K562 (cell line): ENCODE data around the gene AQP11. TPM values are rescaled to one million over a fixed set of nuclear protein-coding genes. Genes with fewer than 3 reads are reported as not detected.

Experiments
- BACH1 ChIP-seq: fragments of 200-800 bp; sonication (Bioruptor generic); IDR thresholded peaks from 2 replicates; pipeline ENCODE4 v1.6.1; 2016; ENCODE audit warnings: missing genetic modification characterization, missing compliant biosample characterization
- CC2D1A ChIP-seq: fragments of 450-650 bp; IDR thresholded peaks from 2 replicates; pipeline ENCODE4 v1.6.1; 2017; ENCODE audit warnings: mild to moderate bottlenecking
- ETS2 ChIP-seq: IDR thresholded peaks from 2 replicates; pipeline ENCODE4 v1.6.1; 2016; ENCODE audit warnings: borderline replicate concordance, missing genetic modification characterization, mild to moderate bottlenecking, moderate library complexity, missing compliant biosample characterization; ENCODE audit not compliant: poor library complexity, severe bottlenecking
- GABPA ChIP-seq: fragments of 200-800 bp; sonication (Bioruptor generic); conservative IDR thresholded peaks from 2 replicates; pipeline ENCODE4 v1.6.1; 2016; ENCODE audit warnings: low read depth, missing genetic modification characterization, missing compliant biosample characterization
- HMG20A ChIP-seq: fragments of 450-650 bp; formaldehyde crosslinking; conservative IDR thresholded peaks from 2 replicates; pipeline ENCODE4 v1.4.0; 2020; ENCODE audit warnings: mild to moderate bottlenecking, mixed read lengths
- HNRNPLL ChIP-seq: fragments of 200-400 bp; formaldehyde crosslinking; IDR thresholded peaks from 2 replicates; pipeline ENCODE4 v1.6.1; 2017; ENCODE audit warnings: low read length, low read depth, mild to moderate bottlenecking; ENCODE audit not compliant: poor library complexity, severe bottlenecking
- KDM1A ChIP-seq, 2 experiments: fragments of 450-650 bp; IDR thresholded peaks; 2 replicates each; pipeline ENCODE4 v1.6.1; 2016; ENCODE audit warnings: mild to moderate bottlenecking in 2 of 2
- MIER1 ChIP-seq: fragments of 450-650 bp; IDR thresholded peaks from 2 replicates; pipeline ENCODE4 v1.6.1; 2016; ENCODE audit warnings: antibody characterized with exemption, mild to moderate bottlenecking, low read depth
- NR2C2 ChIP-seq, 2 experiments: fragments of 200-800 bp in 1 of 2; sonication (Bioruptor generic) in 1 of 2; sonication (generic) in 1 of 2; formaldehyde crosslinking in 1 of 2; IDR thresholded peaks; 2 replicates each; pipeline versions ENCODE4 v1.6.1 to v1.8.0; 2016 to 2022; ENCODE audit warnings: mild to moderate bottlenecking in 1 of 2, missing compliant biosample characterization in 1 of 2, missing genetic modification characterization in 1 of 2, missing genetic modification reagents in 1 of 2
- PTTG1 ChIP-seq: fragments of 450-650 bp; IDR thresholded peaks from 2 replicates; pipeline ENCODE4 v1.6.1; 2016; ENCODE audit warnings: low read depth, mild to moderate bottlenecking, missing genetic modification characterization, missing compliant biosample characterization
- RCOR1 ChIP-seq, 2 experiments: IDR thresholded peaks; 2 replicates each; pipeline ENCODE4 v1.6.1; 2012; ENCODE audit warnings: low read depth in 2 of 2, low read length in 2 of 2, borderline replicate concordance in 1 of 2, improper control_type of control experiment in 1 of 2
- SRSF3 ChIP-seq: fragments of 200-400 bp; formaldehyde crosslinking; IDR thresholded peaks from 2 replicates; pipeline ENCODE4 v1.6.1; 2016; ENCODE audit warnings: mild to moderate bottlenecking, low read length, moderate library complexity; ENCODE audit not compliant: insufficient read depth
- TARDBP ChIP-seq: fragments of 450-650 bp; IDR thresholded peaks from 2 replicates; pipeline ENCODE4 v1.6.1; 2016
- TBL1XR1 ChIP-seq, 2 experiments: IDR thresholded peaks; 2 replicates each; pipeline ENCODE4 v1.6.1; 2012; ENCODE audit warnings: improper control_type of control experiment in 2 of 2, low read length in 2 of 2, mild to moderate bottlenecking in 1 of 2
- ZNF184 ChIP-seq: sonication (generic); formaldehyde crosslinking; IDR thresholded peaks from 2 replicates; pipeline ENCODE4 v1.5.0; 2020; ENCODE audit warnings: missing genetic modification reagents
- ZNF316 ChIP-seq: fragments of 450-650 bp; IDR thresholded peaks from 2 replicates; pipeline ENCODE4 v1.6.1; 2016
- polyA plus RNA-seq, 8 experiments: library from polyadenylated mRNA; depleted of rRNA in 4 of 8; stranded (reverse) in 5 of 8; unstranded in 3 of 8; fragments of >200 nt; fragmentation: Nextera tagmentation in 2 of 8; fragmentation: Illumina TruSeq in 1 of 8; extraction: Ambion mirVana in 2 of 8; extraction: Trizol in 1 of 8; gene quantifications; 2 replicates each; pipeline versions ENCODE4 v1.2.1 to v1.2.3, GENCODE V29; 2011 to 2014; ENCODE audit warnings: inconsistent platforms in 1 of 8, missing spikeins in 1 of 8
- total RNA-seq, 7 experiments: library from RNA; depleted of rRNA in 6 of 7; stranded (reverse); fragments of >200 nt in 6 of 7; fragmentation: Illumina TruSeq in 2 of 7; extraction: Trizol in 2 of 7; gene quantifications; 2 replicates each; pipeline versions ENCODE4 v1.2.1 to v1.2.3, GENCODE V29; 2011 to 2021; ENCODE audit warnings: low replicate concordance in 1 of 7
- TF ChIP-seq, protein P1 (sequence below), 3 experiments: fragments of 200-800 bp in 1 of 3; fragments of 250-450 bp in 1 of 3; fragments of 450-650 bp in 1 of 3; sonication (Bioruptor Pico) in 1 of 3; sonication (Bioruptor generic) in 1 of 3; formaldehyde crosslinking in 1 of 3; IDR thresholded peaks; 2 replicates each; pipeline versions ENCODE4 v1.6.1 to v1.8.0; 2016 to 2022; ENCODE audit warnings: mild to moderate bottlenecking in 2 of 3, missing genetic modification characterization in 2 of 3, missing compliant biosample characterization in 1 of 3, moderate library complexity in 1 of 3
- TF ChIP-seq, protein P2 (sequence below): IDR thresholded peaks from 2 replicates; pipeline ENCODE4 v1.6.1; 2011; ENCODE audit warnings: borderline replicate concordance, low read depth, mild to moderate bottlenecking, moderate library complexity, low read length; ENCODE audit not compliant: insufficient read depth, poor library complexity, severe bottlenecking
- TF ChIP-seq, protein P3 (sequence below): fragments of 250-450 bp; sonication (Bioruptor Pico); IDR thresholded peaks from 2 replicates; pipeline ENCODE4 v1.8.0; 2022; ENCODE audit warnings: moderate library complexity, mild to moderate bottlenecking, inconsistent platforms

AQP11 gene
- total and polyA plus RNA-seq, 9 of the 15 experiments (the other 6 are each of a cell fraction or from before 2014, with no cell fraction given) = 0.09 to 1.0 (median 0.36) TPM

DNA sequence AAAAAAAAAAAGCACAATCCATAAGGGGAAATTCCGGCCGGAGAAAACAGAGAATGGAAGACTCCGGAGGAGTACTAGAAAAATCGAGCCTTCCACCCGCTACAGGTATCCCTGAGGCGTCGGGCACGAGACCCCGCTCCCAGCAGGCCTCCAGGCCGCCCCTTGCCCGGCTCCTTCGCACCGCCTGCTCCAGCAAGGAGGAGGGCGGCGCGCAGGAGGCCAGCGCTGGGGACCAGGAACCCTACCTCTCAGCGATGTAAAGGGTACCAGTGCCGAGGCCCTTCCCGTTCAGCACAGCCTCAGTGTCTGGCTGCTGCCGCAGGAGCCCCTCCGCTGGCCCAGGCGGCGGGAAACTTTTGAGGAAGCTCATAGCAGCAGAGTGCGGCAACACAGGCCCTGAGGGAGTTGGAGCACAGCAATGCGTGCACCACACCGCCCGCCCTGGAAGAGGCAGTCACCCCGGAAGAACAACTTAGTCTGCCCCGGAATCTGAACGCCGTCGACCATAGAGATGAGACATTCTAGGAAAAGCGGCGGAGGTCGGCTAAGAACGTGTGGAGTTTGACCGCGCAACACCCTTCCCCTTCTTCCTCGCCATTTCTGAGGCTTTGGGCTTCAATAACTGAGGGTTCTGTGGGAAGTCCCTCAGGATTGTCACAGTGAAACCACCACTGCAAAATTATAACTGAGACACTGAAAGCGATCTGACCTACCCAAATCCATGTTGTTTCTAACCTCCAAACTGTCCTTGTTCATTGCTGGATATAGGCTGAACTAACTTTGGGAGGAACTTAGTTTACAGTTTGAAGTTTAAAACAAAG lies 47.8 kb downstream of the AQP11 start, which contains the start of gene CLNS1A (continued):
- TF ChIP-seq, protein P1, sequence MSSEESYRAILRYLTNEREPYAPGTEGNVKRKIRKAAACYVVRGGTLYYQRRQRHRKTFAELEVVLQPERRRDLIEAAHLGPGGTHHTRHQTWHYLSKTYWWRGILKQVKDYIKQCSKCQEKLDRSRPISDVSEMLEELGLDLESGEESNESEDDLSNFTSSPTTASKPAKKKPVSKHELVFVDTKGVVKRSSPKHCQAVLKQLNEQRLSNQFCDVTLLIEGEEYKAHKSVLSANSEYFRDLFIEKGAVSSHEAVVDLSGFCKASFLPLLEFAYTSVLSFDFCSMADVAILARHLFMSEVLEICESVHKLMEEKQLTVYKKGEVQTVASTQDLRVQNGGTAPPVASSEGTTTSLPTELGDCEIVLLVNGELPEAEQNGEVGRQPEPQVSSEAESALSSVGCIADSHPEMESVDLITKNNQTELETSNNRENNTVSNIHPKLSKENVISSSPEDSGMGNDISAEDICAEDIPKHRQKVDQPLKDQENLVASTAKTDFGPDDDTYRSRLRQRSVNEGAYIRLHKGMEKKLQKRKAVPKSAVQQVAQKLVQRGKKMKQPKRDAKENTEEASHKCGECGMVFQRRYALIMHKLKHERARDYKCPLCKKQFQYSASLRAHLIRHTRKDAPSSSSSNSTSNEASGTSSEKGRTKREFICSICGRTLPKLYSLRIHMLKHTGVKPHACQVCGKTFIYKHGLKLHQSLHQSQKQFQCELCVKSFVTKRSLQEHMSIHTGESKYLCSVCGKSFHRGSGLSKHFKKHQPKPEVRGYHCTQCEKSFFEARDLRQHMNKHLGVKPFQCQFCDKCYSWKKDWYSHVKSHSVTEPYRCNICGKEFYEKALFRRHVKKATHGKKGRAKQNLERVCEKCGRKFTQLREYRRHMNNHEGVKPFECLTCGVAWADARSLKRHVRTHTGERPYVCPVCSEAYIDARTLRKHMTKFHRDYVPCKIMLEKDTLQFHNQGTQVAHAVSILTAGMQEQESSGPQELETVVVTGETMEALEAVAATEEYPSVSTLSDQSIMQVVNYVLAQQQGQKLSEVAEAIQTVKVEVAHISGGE (CRISPR knock-in tag; IDR thresholded peaks at IDR 0.05) = peak in 1 of 3 experiments; percentile 79; a peak in 3 of 6 replicates
- no peak for TF ChIP-seq ZNF184 (CRISPR knock-in tag)
- TF ChIP-seq NR2C2 (CRISPR knock-in tag; IDR thresholded peaks at IDR 0.05) = peak; percentile 99
- peak; percentile 100 for TF ChIP-seq NR2C2 (tag; IDR thresholded peaks at IDR 0.05)
- peak; percentile 65 for TF ChIP-seq HNRNPLL
- no peak for TF ChIP-seq CC2D1A
- TF ChIP-seq GABPA (tag) = peak; percentile 99
- no peak for TF ChIP-seq ETS2 (tag)
- peak in 1 of 2 experiments; percentile 60; a peak in 1 of 4 replicates for TF ChIP-seq TBL1XR1 (IDR thresholded peaks at IDR 0.05; ENCODE audit: low read length in 2 of 2)
- TF ChIP-seq KDM1A (IDR thresholded peaks at IDR 0.05) = no peak
- TF ChIP-seq, protein P2, sequence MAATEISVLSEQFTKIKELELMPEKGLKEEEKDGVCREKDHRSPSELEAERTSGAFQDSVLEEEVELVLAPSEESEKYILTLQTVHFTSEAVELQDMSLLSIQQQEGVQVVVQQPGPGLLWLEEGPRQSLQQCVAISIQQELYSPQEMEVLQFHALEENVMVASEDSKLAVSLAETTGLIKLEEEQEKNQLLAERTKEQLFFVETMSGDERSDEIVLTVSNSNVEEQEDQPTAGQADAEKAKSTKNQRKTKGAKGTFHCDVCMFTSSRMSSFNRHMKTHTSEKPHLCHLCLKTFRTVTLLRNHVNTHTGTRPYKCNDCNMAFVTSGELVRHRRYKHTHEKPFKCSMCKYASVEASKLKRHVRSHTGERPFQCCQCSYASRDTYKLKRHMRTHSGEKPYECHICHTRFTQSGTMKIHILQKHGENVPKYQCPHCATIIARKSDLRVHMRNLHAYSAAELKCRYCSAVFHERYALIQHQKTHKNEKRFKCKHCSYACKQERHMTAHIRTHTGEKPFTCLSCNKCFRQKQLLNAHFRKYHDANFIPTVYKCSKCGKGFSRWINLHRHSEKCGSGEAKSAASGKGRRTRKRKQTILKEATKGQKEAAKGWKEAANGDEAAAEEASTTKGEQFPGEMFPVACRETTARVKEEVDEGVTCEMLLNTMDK = peak; percentile 58
- TF ChIP-seq RCOR1 (IDR thresholded peaks at IDR 0.05; ENCODE audit: borderline replicate concordance in 1 of 2, low read depth in 2 of 2, low read length in 2 of 2) = peak in 1 of 2 experiments; percentile 59; a peak in 1 of 4 replicates
- no peak for TF ChIP-seq SRSF3
- TF ChIP-seq MIER1 = no peak
- TF ChIP-seq BACH1 = no peak; the same call in 1 of the 2 replicates
- TF ChIP-seq PTTG1 (tag) = peak; percentile 49; the same call in 1 of the 2 replicates
- no peak for TF ChIP-seq ZNF316
- no peak for TF ChIP-seq HMG20A (CRISPR knock-in tag)
- TF ChIP-seq, protein P3, sequence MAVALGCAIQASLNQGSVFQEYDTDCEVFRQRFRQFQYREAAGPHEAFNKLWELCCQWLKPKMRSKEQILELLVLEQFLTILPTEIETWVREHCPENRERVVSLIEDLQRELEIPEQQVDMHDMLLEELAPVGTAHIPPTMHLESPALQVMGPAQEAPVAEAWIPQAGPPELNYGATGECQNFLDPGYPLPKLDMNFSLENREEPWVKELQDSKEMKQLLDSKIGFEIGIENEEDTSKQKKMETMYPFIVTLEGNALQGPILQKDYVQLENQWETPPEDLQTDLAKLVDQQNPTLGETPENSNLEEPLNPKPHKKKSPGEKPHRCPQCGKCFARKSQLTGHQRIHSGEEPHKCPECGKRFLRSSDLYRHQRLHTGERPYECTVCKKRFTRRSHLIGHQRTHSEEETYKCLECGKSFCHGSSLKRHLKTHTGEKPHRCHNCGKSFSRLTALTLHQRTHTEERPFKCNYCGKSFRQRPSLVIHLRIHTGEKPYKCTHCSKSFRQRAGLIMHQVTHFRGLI (CRISPR knock-in tag) = no peak
- TF ChIP-seq TARDBP = no peak
